ENCODE results near the gene FLVCR2.

The FLVCR2 gene

GRCh38 chr14:75568791-75569190 lies 9.6 kb upstream of the FLVCR2 start:
- no peak for TF ChIP-seq CTCF (IDR thresholded peaks at IDR 0.05; ENCODE audit: control insufficient read depth, extremely low read depth, insufficient read depth)
- no peak overlapping the region for H3K4me3 ChIP-seq (ENCODE audit: low read depth, low read length)
- no peak for DNase-seq (ENCODE audit: low read depth)

GRCh38 chr14:75570797-75571196 lies 7.6 kb upstream of the FLVCR2 start:
- DNase-seq (ENCODE audit: low read depth): no peak
- no peak overlapping the region for H3K4me3 ChIP-seq (ENCODE audit: low read depth, low read length)
- TF ChIP-seq CTCF (IDR thresholded peaks at IDR 0.05; ENCODE audit: control insufficient read depth, extremely low read depth, insufficient read depth): no peak

- DNase-seq (ENCODE audit: low read depth): no peak
- no peak for TF ChIP-seq CTCF (IDR thresholded peaks at IDR 0.05; ENCODE audit: control insufficient read depth, extremely low read depth, insufficient read depth)
- H3K4me3 ChIP-seq (ENCODE audit: low read depth, low read length): no peak overlapping the region
Measured at GRCh38 chr14:75572104-75572503, 6.3 kb upstream of the FLVCR2 start.

GRCh38 chr14:75577090-75577489 lies 1.3 kb upstream of the FLVCR2 start:
- no peak for DNase-seq (ENCODE audit: low read depth)
- no peak for TF ChIP-seq CTCF (IDR thresholded peaks at IDR 0.05; ENCODE audit: control insufficient read depth, extremely low read depth, insufficient read depth)
- no peak overlapping the region for H3K4me3 ChIP-seq (ENCODE audit: low read depth, low read length)

GRCh38 chr14:75577729-75578101 lies 705 bp upstream of the FLVCR2 start:
- peak overlapping the region; percentile 59 for H3K4me3 ChIP-seq (ENCODE audit: low read depth, low read length)
- TF ChIP-seq CTCF (IDR thresholded peaks at IDR 0.05; ENCODE audit: control insufficient read depth, extremely low read depth, insufficient read depth): peak; percentile 84

GRCh38 chr14:75578786-75579337 lies 442 bp downstream of the FLVCR2 start:
- peak; percentile 46 for TF ChIP-seq CTCF (IDR thresholded peaks at IDR 0.05; ENCODE audit: control insufficient read depth, extremely low read depth, insufficient read depth)
- H3K4me3 ChIP-seq (ENCODE audit: low read depth, low read length): peak overlapping the region; percentile 59
- peak; percentile 49 for DNase-seq (ENCODE audit: low read depth)

More at GRCh38 chr14:75577729-75578101, 705 bp upstream of the FLVCR2 start:
- DNase-seq (ENCODE audit: low read depth): peak; percentile 80

- DNase-seq (ENCODE audit: low read depth): no peak
- no peak for TF ChIP-seq CTCF (IDR thresholded peaks at IDR 0.05; ENCODE audit: control insufficient read depth, extremely low read depth, insufficient read depth)
- H3K4me3 ChIP-seq (ENCODE audit: low read depth, low read length): peak overlapping the region; percentile 59
Measured at GRCh38 chr14:75579338-75579864, 981 bp downstream of the FLVCR2 start.
